Ectodermal cell (in vitro differentiated cells): ENCODE measurements around the gene LAS1L.
"Not testable (repeated sequence)": the region's sequence is repeated elsewhere in the genome, so short reads cannot be mapped to it uniquely, and the experiment has no call there.

Source experiments
- H3K27ac ChIP-seq: 2 replicates; pipeline ENCODE4 v1.7.0; 2013; ENCODE audit warnings: mild to moderate bottlenecking, low read depth, low read length; ENCODE audit not compliant: insufficient read depth, poor library complexity, severe bottlenecking
- H3K27me3 ChIP-seq: 2 replicates; pipeline ENCODE4 v1.7.0; 2013; ENCODE audit warnings: mild to moderate bottlenecking, low read length; ENCODE audit not compliant: insufficient read depth, control insufficient read depth, poor library complexity, severe bottlenecking
- H3K36me3 ChIP-seq: one replicate; pipeline ENCODE4 v1.7.0; 2013; ENCODE audit warnings: low read length; ENCODE audit not compliant: control insufficient read depth, insufficient read depth
- H3K4me1 ChIP-seq: one replicate; pipeline ENCODE4 v1.7.0; 2013; ENCODE audit warnings: low read length; ENCODE audit not compliant: control insufficient read depth, insufficient read depth
- H3K4me3 ChIP-seq: 2 replicates; pipeline ENCODE4 v1.7.0; 2013; ENCODE audit warnings: low read depth, low read length, control low read depth; ENCODE audit not compliant: insufficient read depth
- H3K9me3 ChIP-seq: 2 replicates; pipeline ENCODE4 v1.7.0; 2013; ENCODE audit warnings: mild to moderate bottlenecking, low read length, moderate library complexity; ENCODE audit not compliant: control insufficient read depth
- WGBS, 2 experiments: methylation state at CpG; one replicate each; pipeline ENCODE4 v1.1.7; 2013; ENCODE audit warnings: missing lambda C conversion rate in 2 of 2; 5-methylcytosine and 5-hydroxymethylcytosine counted together

LAS1L gene

GRCh38 chrX:65519530-65519929, 15.1 kb downstream of the LAS1L start:
- H3K4me3 ChIP-seq, H3K9me3 ChIP-seq, H3K27me3 ChIP-seq, H3K27ac ChIP-seq, H3K4me1 ChIP-seq, H3K36me3 ChIP-seq: not testable (repeated sequence)
- WGBS, 2 experiments, result 90 to 100% methylated on average over 1 of the region's 6 CpGs

GRCh38 chrX:65518980-65519379, 15.6 kb downstream of the LAS1L start:
- H3K9me3 ChIP-seq, H3K36me3 ChIP-seq, H3K4me1 ChIP-seq, H3K27me3 ChIP-seq, H3K4me3 ChIP-seq, H3K27ac ChIP-seq: not testable (repeated sequence)
- 96 to 100% methylated on average over 2 to 3 of the region's 9 CpGs for WGBS, 2 experiments

GRCh38 chrX:65517923-65518322, 16.7 kb downstream of the LAS1L start:
- Histone ChIP-seq H3K36me3 (no peaks in the 10 kb centered on the region), H3K4me1 (no peaks in the 10 kb centered on the region), H3K27me3 (no peaks in the 10 kb centered on the region), H3K4me3 (no peak overlapping the region), H3K27ac (no peak overlapping the region), H3K9me3 (no peaks in the 10 kb centered on the region)
- WGBS, 2 experiments, result 93 to 95% methylated on average over 3 of the region's 3 CpGs

DNA sequence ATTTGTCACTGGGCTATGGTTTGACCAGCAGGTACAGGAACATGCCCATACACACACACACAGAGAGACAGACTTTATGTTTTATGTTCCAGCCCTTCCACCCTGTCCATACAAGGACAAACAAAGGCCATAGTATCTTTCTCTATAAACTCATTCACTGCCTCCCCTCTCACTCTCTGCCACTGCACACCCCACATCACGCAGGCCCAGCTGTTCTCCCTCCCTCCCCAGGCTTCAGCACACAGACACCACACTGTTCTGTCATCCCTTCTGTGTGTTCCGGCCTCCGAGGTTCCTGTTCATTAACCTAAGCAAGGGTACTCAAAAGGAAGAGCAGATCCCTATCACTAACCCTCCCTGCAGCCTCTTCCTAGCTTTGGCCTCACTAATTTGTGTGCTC, 17.8 kb downstream of the LAS1L start:
- H3K27ac ChIP-seq, result no peak overlapping the region
- no peaks in the 10 kb centered on the region for H3K9me3 ChIP-seq
- WGBS, 2 experiments, result 94 to 95% methylated on average over 3 of the region's 3 CpGs
- no peaks in the 10 kb centered on the region for H3K4me1 ChIP-seq
- H3K27me3 ChIP-seq, result no peaks in the 10 kb centered on the region
- H3K36me3 ChIP-seq, result no peaks in the 10 kb centered on the region
- H3K4me3 ChIP-seq, result no peak overlapping the region

- Histone ChIP-seq H3K4me1 (no peaks in the 10 kb centered on the region), H3K9me3 (no peaks in the 10 kb centered on the region), H3K27ac (no peak overlapping the region), H3K4me3 (no peak overlapping the region), H3K27me3 (no peaks in the 10 kb centered on the region), H3K36me3 (no peaks in the 10 kb centered on the region)
- 100% methylated on average over 1 of the region's 1 CpG for WGBS, 2 experiments
These were observed 21.0 kb downstream of the LAS1L start for GRCh38 chrX:65513610-65514009.

DNA sequence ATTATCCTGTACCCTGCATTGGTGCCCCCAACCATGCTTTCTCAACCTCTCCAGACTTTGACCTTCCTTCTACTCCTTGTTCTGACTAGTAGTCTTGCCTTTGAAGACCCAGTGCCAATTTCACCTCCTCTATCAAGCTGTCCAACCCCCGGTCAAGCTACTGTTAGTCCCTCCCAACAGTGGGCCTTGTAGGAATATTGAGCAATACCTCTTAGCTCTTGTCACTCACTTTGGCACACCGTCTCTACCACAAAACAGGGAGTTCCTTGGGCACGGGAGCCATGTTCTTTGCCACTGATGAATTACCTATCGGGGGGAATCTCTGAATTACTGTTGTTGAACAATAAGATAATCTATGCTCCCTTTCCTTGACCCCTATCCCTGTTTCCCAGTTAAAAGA, 25.2 kb downstream of the LAS1L start:
- Histone ChIP-seq H3K27ac (no peak overlapping the region), H3K4me1 (no peaks in the 10 kb centered on the region), H3K9me3 (no peaks in the 10 kb centered on the region), H3K36me3 (no peaks in the 10 kb centered on the region), H3K4me3 (no peak overlapping the region), H3K27me3 (no peaks in the 10 kb centered on the region)
- WGBS, 2 experiments, result 91 to 98% methylated on average over 1 to 4 of the region's 4 CpGs

DNA sequence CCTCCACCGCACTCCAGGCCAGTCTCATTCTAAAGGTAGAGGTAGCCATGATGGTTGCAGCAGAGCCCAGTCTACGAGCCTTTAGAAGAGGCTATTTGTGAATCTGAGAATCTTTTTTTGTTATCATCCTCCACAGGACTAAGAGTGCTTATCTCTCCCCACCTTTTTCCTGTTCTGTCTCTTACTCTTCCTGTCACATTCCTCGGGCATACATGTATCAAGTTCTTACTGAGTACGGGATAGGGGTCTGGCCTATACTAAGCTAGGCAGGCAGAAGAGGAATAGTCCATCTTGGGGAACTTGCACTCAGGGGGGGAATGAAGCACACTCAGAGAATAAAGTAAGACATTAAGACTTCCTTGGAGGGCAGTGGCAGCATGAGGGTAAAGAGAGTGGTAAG, 25.7 kb downstream of the LAS1L start:
- Histone ChIP-seq H3K9me3 (no peaks in the 10 kb centered on the region), H3K4me3 (no peak overlapping the region), H3K27ac (no peak overlapping the region), H3K27me3 (no peaks in the 10 kb centered on the region), H3K4me1 (no peaks in the 10 kb centered on the region), H3K36me3 (no peaks in the 10 kb centered on the region)
- WGBS, 2 experiments, result 96 to 100% methylated on average over 2 to 4 of the region's 4 CpGs

- H3K4me3 ChIP-seq, result no peak overlapping the region
- H3K36me3 ChIP-seq, result no peaks in the 10 kb centered on the region
- no peak overlapping the region for H3K27ac ChIP-seq
- no peaks in the 10 kb centered on the region for H3K27me3 ChIP-seq
- H3K9me3 ChIP-seq, result no peaks in the 10 kb centered on the region
- no peaks in the 10 kb centered on the region for H3K4me1 ChIP-seq
- 89 to 91% methylated on average over 11 of the region's 11 CpGs for WGBS, 2 experiments
These were observed 32.0 kb downstream of the LAS1L start for GRCh38 chrX:65502618-65503017.

GRCh38 chrX:65493431-65493830, 41.2 kb downstream of the LAS1L start:
- H3K27ac ChIP-seq, result no peak overlapping the region
- no peak overlapping the region for H3K4me3 ChIP-seq
- no peaks in the 10 kb centered on the region for H3K27me3 ChIP-seq
- 64 to 71% methylated on average over 1 of the region's 1 CpG for WGBS, 2 experiments
- H3K36me3 ChIP-seq, result no peaks in the 10 kb centered on the region
- no peaks in the 10 kb centered on the region for H3K4me1 ChIP-seq
- no peaks in the 10 kb centered on the region for H3K9me3 ChIP-seq

GRCh38 chrX:65491620-65492019, 43.0 kb downstream of the LAS1L start:
- Histone ChIP-seq H3K9me3 (no peaks in the 10 kb centered on the region), H3K36me3 (no peaks in the 10 kb centered on the region), H3K4me3 (no peak overlapping the region), H3K4me1 (no peaks in the 10 kb centered on the region), H3K27me3 (no peaks in the 10 kb centered on the region), H3K27ac (no peak overlapping the region)
- WGBS, 2 experiments, result 93 to 100% methylated on average over 1 to 2 of the region's 3 CpGs

DNA sequence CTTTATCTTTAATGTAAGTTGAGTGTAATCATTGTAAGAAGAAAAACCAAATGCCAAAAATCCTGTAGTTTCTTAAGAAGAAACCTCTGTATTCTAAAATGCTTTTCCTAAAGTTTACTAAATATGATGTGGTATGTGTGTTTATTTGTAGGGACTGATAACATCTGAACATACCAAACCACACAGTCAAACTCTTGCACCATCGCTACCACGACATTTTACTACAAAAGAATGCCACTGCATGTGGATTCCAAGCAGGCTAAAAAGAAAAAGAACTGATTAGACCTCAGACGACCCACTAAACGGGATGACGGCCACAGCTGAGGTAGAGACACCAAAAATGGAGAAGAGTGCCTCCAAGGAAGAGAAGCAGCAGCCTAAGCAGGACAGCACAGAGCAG, 46.1 kb downstream of the LAS1L start:
- no peaks in the 10 kb centered on the region for H3K36me3 ChIP-seq
- H3K4me1 ChIP-seq, result no peaks in the 10 kb centered on the region
- H3K4me3 ChIP-seq, result no peak overlapping the region
- H3K9me3 ChIP-seq, result no peaks in the 10 kb centered on the region
- WGBS, 2 experiments, result 92 to 96% methylated on average over 5 of the region's 5 CpGs
- no peak overlapping the region for H3K27ac ChIP-seq
- H3K27me3 ChIP-seq, result no peaks in the 10 kb centered on the region
